H9 (cell line): ENCODE results near the gene TNXB. TPM values are rescaled to one million over a fixed set of nuclear protein-coding genes. Genes with fewer than 3 reads are reported as not detected.

ENCODE experiments used
- DNase-seq: peaks from one replicate; pipeline ENCODE4 v3.0.0-alpha.2; 2017
- H2AFZ ChIP-seq: one replicate; pipeline ENCODE4 v1.6.1; 2013; ENCODE audit warnings: mild to moderate bottlenecking, low read length, control low read depth, moderate library complexity
- H2AK5ac ChIP-seq: 2 replicates; pipeline ENCODE4 v1.6.1; 2013; ENCODE audit warnings: low read length, control low read depth, mixed read lengths; ENCODE audit not compliant: insufficient read length
- H2BK120ac ChIP-seq: one replicate; pipeline ENCODE4 v1.6.1; 2013; ENCODE audit warnings: low read depth, mild to moderate bottlenecking, low read length, control low read depth, inconsistent platforms; ENCODE audit not compliant: poor library complexity, severe bottlenecking
- H2BK12ac ChIP-seq: 2 replicates; pipeline ENCODE4 v1.6.1; 2013; ENCODE audit warnings: low read length, control low read depth, mixed read lengths, low read depth; ENCODE audit not compliant: insufficient read length
- H2BK15ac ChIP-seq: 2 replicates; pipeline ENCODE4 v1.6.1; 2013; ENCODE audit warnings: low read depth, low read length, control low read depth
- H2BK20ac ChIP-seq: one replicate; pipeline ENCODE4 v1.6.1; 2013; ENCODE audit warnings: low read depth, mild to moderate bottlenecking, low read length, control low read depth, inconsistent platforms; ENCODE audit not compliant: poor library complexity, severe bottlenecking
- H2BK5ac ChIP-seq: 2 replicates; pipeline ENCODE4 v1.6.1; 2013; ENCODE audit warnings: low read length, control low read depth, mixed read lengths; ENCODE audit not compliant: insufficient read length
- H3K14ac ChIP-seq: 2 replicates; pipeline ENCODE4 v1.6.1; 2013; ENCODE audit warnings: low read length, control low read depth; ENCODE audit not compliant: insufficient read depth
- H3K18ac ChIP-seq: 2 replicates; pipeline ENCODE4 v1.6.1; 2013; ENCODE audit warnings: low read depth, mild to moderate bottlenecking, mixed read lengths, low read length, control low read depth; ENCODE audit not compliant: insufficient read length
- H3K23ac ChIP-seq: 2 replicates; pipeline ENCODE4 v1.6.1; 2013; ENCODE audit warnings: low read length, control low read depth, mixed read lengths, low read depth; ENCODE audit not compliant: insufficient read length
- H3K23me2 ChIP-seq: 2 replicates; pipeline ENCODE4 v1.6.1; 2013; ENCODE audit warnings: low read depth, mild to moderate bottlenecking, mixed read lengths, low read length, control low read depth; ENCODE audit not compliant: insufficient read length, poor library complexity, severe bottlenecking
- H3K27ac ChIP-seq: 2 replicates; pipeline ENCODE4 v1.5.1; 2013; ENCODE audit warnings: low read length, control low read depth, mixed read lengths, low read depth; ENCODE audit not compliant: insufficient read length
- H3K27me3 ChIP-seq: 2 replicates; pipeline ENCODE4 v1.6.1; 2013; ENCODE audit warnings: low read length, control low read depth, inconsistent platforms; ENCODE audit not compliant: insufficient read depth
- H3K4ac ChIP-seq: 2 replicates; pipeline ENCODE4 v1.6.1; 2013; ENCODE audit warnings: low read depth, mild to moderate bottlenecking, control low read depth, inconsistent platforms, low read length, moderate library complexity
- H3K4me1 ChIP-seq: 2 replicates; pipeline ENCODE4 v1.6.1; 2013; ENCODE audit warnings: low read length, control low read depth, inconsistent platforms; ENCODE audit not compliant: insufficient read depth
- H3K4me2 ChIP-seq: 2 replicates; pipeline ENCODE4 v1.6.1; 2013; ENCODE audit warnings: low read length, control low read depth, mixed read lengths; ENCODE audit not compliant: insufficient read length, insufficient read depth
- H3K56ac ChIP-seq: 2 replicates; pipeline ENCODE4 v1.6.1; 2013; ENCODE audit warnings: low read depth, mild to moderate bottlenecking, mixed read lengths, low read length, control low read depth; ENCODE audit not compliant: insufficient read length
- H3K79me1 ChIP-seq: 2 replicates; pipeline ENCODE4 v1.6.1; 2013; ENCODE audit warnings: low read depth, mild to moderate bottlenecking, moderate library complexity, low read length, control low read depth, inconsistent platforms; ENCODE audit not compliant: insufficient read depth, poor library complexity, severe bottlenecking
- H3K79me2 ChIP-seq: 2 replicates; pipeline ENCODE4 v1.6.1; 2013; ENCODE audit warnings: low read length, control low read depth, inconsistent platforms; ENCODE audit not compliant: insufficient read depth
- H3K9ac ChIP-seq: 2 replicates; pipeline ENCODE4 v1.6.1; 2013; ENCODE audit warnings: low read length, control low read depth, mixed read lengths; ENCODE audit not compliant: insufficient read length; ENCODE audit errors: extremely low read depth
- H3K9me3 ChIP-seq: one replicate; pipeline ENCODE4 v1.6.1; 2013; ENCODE audit warnings: low read depth, low read length, inconsistent platforms; ENCODE audit not compliant: control insufficient read depth
- H3T11ph ChIP-seq: one replicate; pipeline ENCODE4 v1.6.1; 2013; ENCODE audit warnings: mild to moderate bottlenecking, low read length, control low read depth, inconsistent platforms
- H4K20me1 ChIP-seq: one replicate; pipeline ENCODE4 v1.6.1; 2013; ENCODE audit not compliant: control insufficient read depth, insufficient read length, insufficient read depth
- H4K5ac ChIP-seq: 2 replicates; pipeline ENCODE4 v1.6.1; 2013; ENCODE audit warnings: low read depth, mild to moderate bottlenecking, mixed read lengths, low read length, control low read depth; ENCODE audit not compliant: insufficient read length
- H4K8ac ChIP-seq: replicated peaks from 2 replicates; pipeline ENCODE4 v1.6.1; 2013; ENCODE audit warnings: low read length, control low read depth, mixed read lengths, low read depth; ENCODE audit not compliant: insufficient read length
- H4K91ac ChIP-seq: 2 replicates; pipeline ENCODE4 v1.6.1; 2013; ENCODE audit warnings: low read depth, mild to moderate bottlenecking, moderate library complexity, mixed read lengths, low read length, control low read depth; ENCODE audit not compliant: insufficient read length
- H3K27ac Mint-ChIP-seq, 3 experiments: 2 replicates in 2 of 3; 3 replicates in 1 of 3; pipeline ENCODE4 v1.8.0; 2020 to 2021; ENCODE audit warnings: mixed read lengths in 3 of 3, mild to moderate bottlenecking in 1 of 3, moderate library complexity in 1 of 3
- H3K27me3 Mint-ChIP-seq: 2 replicates; pipeline ENCODE4 v1.8.0; 2021; ENCODE audit warnings: low read depth, mild to moderate bottlenecking, moderate library complexity, mixed read lengths
- H3K36me3 Mint-ChIP-seq, 3 experiments: 2 replicates in 2 of 3; 3 replicates in 1 of 3; pipeline ENCODE4 v1.8.0; 2020 to 2021; ENCODE audit warnings: low read depth in 3 of 3, mixed read lengths in 3 of 3; ENCODE audit not compliant: insufficient read depth in 1 of 3
- H3K4me1 Mint-ChIP-seq, 2 experiments: 2 replicates each; pipeline ENCODE4 v1.8.0; 2020; ENCODE audit warnings: mixed read lengths in 2 of 2
- H3K4me3 Mint-ChIP-seq, 2 experiments: 2 replicates in 1 of 2; 3 replicates in 1 of 2; pipeline ENCODE4 v1.8.0; 2020 to 2021; ENCODE audit warnings: mild to moderate bottlenecking in 2 of 2, mixed read lengths in 2 of 2, moderate library complexity in 1 of 2
- H3K9me3 Mint-ChIP-seq, 2 experiments: 2 replicates in 1 of 2; 3 replicates in 1 of 2; pipeline ENCODE4 v1.8.0; 2020; ENCODE audit warnings: mild to moderate bottlenecking in 2 of 2, mixed read lengths in 2 of 2, moderate library complexity in 1 of 2
- CTCF ChIP-seq: fragments of 200-600 bp; sonication (generic); conservative IDR thresholded peaks from 3 replicates; pipeline ENCODE4 v1.8.0; 2021; ENCODE audit warnings: antibody characterized with exemption, mild to moderate bottlenecking
- WGBS: extraction: QIAGEN DNeasy Blood & Tissue Kit; methylation state at CpG from one replicate; pipeline ENCODE4 v1.1.7; 2013; ENCODE audit warnings: missing lambda C conversion rate, low lambda C conversion rate, mixed read lengths; ENCODE audit not compliant: insufficient read length; ENCODE audit errors: extremely low coverage; 5-methylcytosine and 5-hydroxymethylcytosine counted together
- total RNA-seq: library from RNA; stranded (reverse); gene quantifications from 2 replicates; pipeline ENCODE4 v1.2.1, GENCODE V29; 2021

Gene TNXB
- total RNA-seq, 1 experiment from 2014 or later: 5.0 TPM

- H4K20me1 ChIP-seq: no peaks in the 10 kb centered on the region
- H2BK5ac ChIP-seq: no peak overlapping the region
- H3K27ac Mint-ChIP-seq: no peak overlapping the region; a peak in 1 of 7 replicates
- no peak overlapping the region for H3K4me3 Mint-ChIP-seq
- no peaks in the 10 kb centered on the region for H3K79me2 ChIP-seq
- H2BK120ac ChIP-seq: no peak overlapping the region
- H4K91ac ChIP-seq: no peak overlapping the region
- no peak overlapping the region for H2AFZ ChIP-seq
- no peak overlapping the region for H3K4ac ChIP-seq
- no peak overlapping the region for H4K8ac ChIP-seq
- H3T11ph ChIP-seq: no peak overlapping the region
- no peak for DNase-seq
- no peak overlapping the region for H2AK5ac ChIP-seq
- TF ChIP-seq CTCF: no peak
- no peak overlapping the region for H3K23ac ChIP-seq
- H3K18ac ChIP-seq: no peak overlapping the region
- no peaks in the 10 kb centered on the region for H3K9me3 Mint-ChIP-seq
- H3K27me3 ChIP-seq: no peaks in the 10 kb centered on the region; the same call in 1 of the 2 replicates
- H2BK20ac ChIP-seq: no peak overlapping the region
- H3K4me1 ChIP-seq: no peaks in the 10 kb centered on the region
- H3K4me1 Mint-ChIP-seq: peaks cover 6 to 16% of the 10 kb centered on the region in 2 experiments
- no peaks in the 10 kb centered on the region for H3K79me1 ChIP-seq
- H3K27me3 Mint-ChIP-seq: peaks cover 26% of the 10 kb centered on the region
- H3K9me3 ChIP-seq: no peaks in the 10 kb centered on the region
- no peak overlapping the region for H2BK12ac ChIP-seq
- H3K9ac ChIP-seq: no peak overlapping the region
- H4K5ac ChIP-seq: no peak overlapping the region
- H2BK15ac ChIP-seq: no peak overlapping the region
- H3K23me2 ChIP-seq: peaks cover 3% of the 10 kb centered on the region
- H3K4me2 ChIP-seq: no peak overlapping the region
- WGBS: no CpG with 5 or more reads among the region's 9 CpGs
- no peak overlapping the region for H3K56ac ChIP-seq
- no peak overlapping the region for H3K14ac ChIP-seq
- no peak overlapping the region for H3K27ac ChIP-seq
- H3K36me3 Mint-ChIP-seq: no peaks in the 10 kb centered on the region
These were observed 26.2 kb downstream of the TNXB start for GRCh38 chr6:32082935-32083334.
